Measurements from ENCODE around the gene ANKMY2.
"Not testable (repeated sequence)": the region's sequence is repeated elsewhere in the genome, so short reads cannot be mapped to it uniquely, and the experiment has no call there.

Gene ANKMY2

DNA sequence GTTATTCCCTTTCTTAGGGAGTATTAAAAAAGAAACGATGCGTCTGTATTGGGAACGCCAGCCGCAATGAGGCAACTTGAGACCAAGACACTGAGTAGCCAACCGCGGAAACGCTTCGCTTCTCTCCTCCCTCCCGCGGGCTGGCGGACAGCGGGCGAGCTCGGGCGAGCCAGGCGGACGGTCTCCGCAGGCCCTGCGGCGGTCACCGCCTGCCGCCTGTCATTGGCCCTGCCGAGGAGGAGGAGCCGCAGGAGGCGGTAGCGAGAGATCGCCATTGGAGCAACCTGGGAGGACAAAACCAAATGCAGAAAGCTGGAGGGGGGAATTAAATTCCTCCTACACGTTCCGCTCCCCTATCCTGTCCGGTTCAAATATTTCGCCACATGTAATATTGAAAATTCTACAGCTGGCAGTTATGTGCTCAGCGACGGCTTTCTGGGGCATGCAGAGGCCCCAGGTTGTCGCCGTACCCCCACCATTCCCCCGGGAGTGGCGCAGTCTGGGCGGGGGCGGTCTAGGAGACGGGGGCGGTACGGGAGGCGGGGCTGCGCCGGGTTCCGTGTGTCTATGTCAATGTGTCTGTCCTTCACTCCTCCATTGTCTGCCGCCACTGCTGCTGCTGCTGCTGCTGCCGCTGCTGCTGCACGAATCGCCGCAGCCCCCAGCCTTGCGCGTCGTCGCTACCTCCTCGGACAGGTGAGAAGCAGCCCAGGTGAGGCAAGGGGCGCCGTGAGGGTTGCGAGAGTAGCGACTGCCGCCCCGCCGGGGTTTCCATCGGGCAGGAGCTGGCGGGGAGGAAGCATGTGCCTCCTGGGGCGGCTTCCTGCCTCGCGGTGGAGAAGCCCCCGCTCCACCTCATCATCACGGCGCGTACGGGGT lies at the start of gene ANKMY2, which contains the start of gene BZW2:
TSS of gene ANKMY2 (minus strand) at position 162 of the 879 bp plus-strand sequence. CDS start 181 bp downstream, outside the sequence.
TSS of gene BZW2 (plus strand) at position 589 of the 879 bp plus-strand sequence. CDS start 19,263 bp downstream, outside the sequence.
- TF ChIP-seq, protein P1, sequence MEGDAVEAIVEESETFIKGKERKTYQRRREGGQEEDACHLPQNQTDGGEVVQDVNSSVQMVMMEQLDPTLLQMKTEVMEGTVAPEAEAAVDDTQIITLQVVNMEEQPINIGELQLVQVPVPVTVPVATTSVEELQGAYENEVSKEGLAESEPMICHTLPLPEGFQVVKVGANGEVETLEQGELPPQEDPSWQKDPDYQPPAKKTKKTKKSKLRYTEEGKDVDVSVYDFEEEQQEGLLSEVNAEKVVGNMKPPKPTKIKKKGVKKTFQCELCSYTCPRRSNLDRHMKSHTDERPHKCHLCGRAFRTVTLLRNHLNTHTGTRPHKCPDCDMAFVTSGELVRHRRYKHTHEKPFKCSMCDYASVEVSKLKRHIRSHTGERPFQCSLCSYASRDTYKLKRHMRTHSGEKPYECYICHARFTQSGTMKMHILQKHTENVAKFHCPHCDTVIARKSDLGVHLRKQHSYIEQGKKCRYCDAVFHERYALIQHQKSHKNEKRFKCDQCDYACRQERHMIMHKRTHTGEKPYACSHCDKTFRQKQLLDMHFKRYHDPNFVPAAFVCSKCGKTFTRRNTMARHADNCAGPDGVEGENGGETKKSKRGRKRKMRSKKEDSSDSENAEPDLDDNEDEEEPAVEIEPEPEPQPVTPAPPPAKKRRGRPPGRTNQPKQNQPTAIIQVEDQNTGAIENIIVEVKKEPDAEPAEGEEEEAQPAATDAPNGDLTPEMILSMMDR (conservative IDR thresholded peaks at IDR 0.05): no peak
- TF ChIP-seq ZFX (IDR thresholded peaks at IDR 0.05): no peak
- H3K27ac ChIP-seq: peak within 1 kb of the TSS; percentile 94

DNA sequence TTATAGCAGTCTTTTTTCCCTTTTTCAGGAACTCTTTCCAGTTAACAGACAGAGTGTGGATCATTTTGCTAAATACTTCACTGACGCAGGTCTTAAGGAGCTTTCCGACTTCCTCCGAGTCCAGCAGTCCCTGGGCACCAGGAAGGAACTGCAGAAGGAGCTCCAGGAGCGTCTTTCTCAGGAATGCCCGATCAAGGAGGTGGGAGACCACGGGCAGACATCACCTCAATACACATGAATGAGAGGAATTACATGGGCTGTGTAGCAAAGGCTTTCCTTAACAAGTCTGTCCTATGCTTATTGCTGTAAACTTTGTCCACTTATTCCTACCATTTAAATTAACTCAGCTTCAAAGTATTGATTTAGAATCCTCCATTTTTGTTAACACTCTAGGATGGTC lies 49.3 kb upstream of the ANKMY2 start:
- no peak overlapping the region for H3K27ac ChIP-seq
- TF ChIP-seq, protein P1 (conservative IDR thresholded peaks at IDR 0.05): no peak
- no peak for TF ChIP-seq ZFX (IDR thresholded peaks at IDR 0.05)

- TF ChIP-seq ZFX (IDR thresholded peaks at IDR 0.05): no peak
- TF ChIP-seq, protein P1 (conservative IDR thresholded peaks at IDR 0.05): no peak
- no peak overlapping the region for H3K27ac ChIP-seq
Measured at GRCh38 chr7:16693601-16694318, 48.2 kb upstream of the ANKMY2 start.

DNA sequence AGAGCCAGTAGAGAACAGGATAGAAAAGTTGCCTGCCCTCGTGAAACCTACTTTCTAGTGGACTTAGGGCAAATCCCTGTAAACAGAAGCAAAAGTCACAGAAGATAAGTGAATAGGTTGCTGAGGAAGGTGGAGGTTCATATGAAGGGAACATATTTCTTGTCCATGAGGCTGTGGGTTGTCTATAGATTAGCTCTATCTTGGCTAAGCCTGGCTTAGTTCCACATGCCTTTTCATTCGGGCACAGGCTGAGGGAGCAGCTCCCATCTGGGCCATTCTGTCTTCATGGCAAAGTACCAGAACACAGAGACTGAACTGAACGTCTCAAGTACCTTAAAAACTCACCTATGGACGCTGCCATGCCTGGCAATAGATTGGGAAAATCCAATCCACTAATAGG lies 45.7 kb upstream of the ANKMY2 start:
- H3K27ac ChIP-seq: no peak overlapping the region
- TF ChIP-seq, protein P1 (conservative IDR thresholded peaks at IDR 0.05): no peak
- no peak for TF ChIP-seq ZFX (IDR thresholded peaks at IDR 0.05)

DNA sequence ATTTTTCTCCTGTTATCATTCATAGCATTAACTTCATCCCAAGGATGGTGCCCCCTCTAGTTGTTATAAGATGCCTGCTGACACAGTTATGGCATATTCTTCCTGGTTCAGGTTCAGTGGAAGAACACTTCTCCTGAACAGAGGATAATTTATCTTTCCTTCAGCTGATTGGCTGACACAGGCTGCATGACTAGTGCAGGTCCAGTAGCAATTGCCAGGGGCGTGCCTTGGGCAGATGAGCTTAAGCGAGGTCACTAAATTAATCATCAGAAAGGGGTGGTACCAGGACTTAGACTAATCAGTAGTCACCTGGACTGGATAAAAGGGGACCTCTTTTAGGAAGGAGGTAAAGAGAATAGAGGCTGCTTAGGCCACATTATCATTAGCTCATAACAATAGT lies 42.7 kb upstream of the ANKMY2 start:
- TF ChIP-seq ZFX (IDR thresholded peaks at IDR 0.05): no peak
- TF ChIP-seq, protein P1 (conservative IDR thresholded peaks at IDR 0.05): no peak
- no peak overlapping the region for H3K27ac ChIP-seq

- no peak overlapping the region for H3K27ac ChIP-seq
- TF ChIP-seq ZFX (IDR thresholded peaks at IDR 0.05): no peak
- TF ChIP-seq, protein P1 (conservative IDR thresholded peaks at IDR 0.05): no peak
Measured at GRCh38 chr7:16685535-16685934, 40.0 kb upstream of the ANKMY2 start.

DNA sequence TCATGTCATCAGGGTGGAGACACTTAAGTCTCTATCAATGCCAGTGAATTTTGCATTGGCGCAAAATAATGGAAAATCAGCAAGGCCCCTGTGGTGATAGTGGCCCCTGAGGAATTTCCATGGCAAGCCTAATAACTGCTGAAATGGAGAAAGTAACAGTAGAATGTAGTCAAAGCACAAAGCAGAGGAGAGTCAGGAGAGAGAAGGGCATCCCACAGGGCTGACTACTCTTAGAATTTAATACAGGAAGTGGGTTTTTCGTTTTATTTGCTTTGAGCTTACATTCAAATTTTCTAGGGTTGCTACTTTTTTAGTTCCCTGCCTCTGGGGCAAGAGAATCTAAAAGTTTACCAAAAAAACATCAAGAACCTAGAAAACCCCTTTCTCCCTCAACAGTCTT lies 39.4 kb upstream of the ANKMY2 start:
- TF ChIP-seq ZFX (IDR thresholded peaks at IDR 0.05): no peak
- TF ChIP-seq, protein P1 (conservative IDR thresholded peaks at IDR 0.05): no peak
- H3K27ac ChIP-seq: no peak overlapping the region

GRCh38 chr7:16678645-16679566 lies 33.4 kb upstream of the ANKMY2 start:
- H3K27ac ChIP-seq: not testable (repeated sequence)

Data from C4-2B (cell line).